Tibial nerve (tissue), 4 donors: Measurements from ENCODE around the gene NDUFC2.

Experiments
- CTCF ChIP-seq, 5 experiments: fragments of 200-600 bp in 3 of 5; fragments of 450-650 bp in 2 of 5; sonication (generic) in 3 of 5; IDR thresholded peaks; one replicate each; pipeline ENCODE4 v1.5.1; 2016 to 2019; ENCODE audit warnings: antibody characterized with exemption in 5 of 5, mild to moderate bottlenecking in 3 of 5, moderate library complexity in 2 of 5
- EP300 ChIP-seq, 2 donors: sonication (generic); formaldehyde crosslinking; IDR thresholded peaks; one replicate each; pipeline ENCODE4 v1.6.1; 2017; ENCODE audit warnings: antibody characterized with exemption in 2 of 2, mild to moderate bottlenecking in 1 of 2
- POLR2A ChIP-seq, 2 donors: fragments of 450-650 bp; IDR thresholded peaks; one replicate each; pipeline ENCODE4 v1.6.1; 2017; ENCODE audit warnings: antibody characterized with exemption in 2 of 2, mild to moderate bottlenecking in 2 of 2, moderate library complexity in 2 of 2

GRCh38 chr11:78060533-78060932, 19.1 kb downstream of the NDUFC2 start:
- TF ChIP-seq CTCF (IDR thresholded peaks at IDR 0.05) (no peak), POLR2A (IDR thresholded peaks at IDR 0.05) (no peak), EP300 (IDR thresholded peaks at IDR 0.05) (no peak)
